Germinal center (tissue), 1 donor: ENCODE measurements around the gene PCAT7.
"Not testable (repeated sequence)": the region's sequence is repeated elsewhere in the genome, so short reads cannot be mapped to it uniquely, and the experiment has no call there.

Source experiments
- DNase-seq: peaks from one replicate; pipeline ENCODE4 v3.0.0; 2012; ENCODE audit warnings: mixed read lengths, low spot score

PCAT7 gene

GRCh38 chr9:94563548-94563947 lies 8.7 kb downstream of the PCAT7 start:
- DNase-seq, result no peak

GRCh38 chr9:94564279-94564678 lies 9.4 kb downstream of the PCAT7 start:
- DNase-seq, result not testable (repeated sequence)

- no peak for DNase-seq
These were observed 11.7 kb downstream of the PCAT7 start for GRCh38 chr9:94566550-94566949.

DNA sequence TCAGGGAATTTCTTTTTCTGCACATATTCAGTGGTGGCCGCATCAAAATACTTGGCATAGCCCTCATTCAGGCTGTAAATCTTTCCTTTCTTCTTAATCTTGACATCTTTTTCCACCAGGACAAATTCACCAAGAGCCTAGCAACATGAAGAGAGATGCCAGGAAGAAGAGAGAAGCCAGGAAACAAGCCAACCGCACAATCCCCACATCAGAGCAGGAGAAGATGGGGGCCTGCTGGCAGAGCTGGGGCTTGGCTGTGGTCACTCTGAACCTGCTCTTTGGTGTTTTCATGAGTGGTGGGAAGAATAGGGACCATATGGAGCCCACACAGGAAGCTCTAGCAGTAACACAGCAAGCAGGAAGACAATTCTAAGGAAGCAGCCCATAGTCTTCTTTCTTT lies 12.4 kb downstream of the PCAT7 start:
- no peak for DNase-seq

- no peak for DNase-seq
These were observed 13.5 kb downstream of the PCAT7 start for GRCh38 chr9:94568250-94568889.

DNA sequence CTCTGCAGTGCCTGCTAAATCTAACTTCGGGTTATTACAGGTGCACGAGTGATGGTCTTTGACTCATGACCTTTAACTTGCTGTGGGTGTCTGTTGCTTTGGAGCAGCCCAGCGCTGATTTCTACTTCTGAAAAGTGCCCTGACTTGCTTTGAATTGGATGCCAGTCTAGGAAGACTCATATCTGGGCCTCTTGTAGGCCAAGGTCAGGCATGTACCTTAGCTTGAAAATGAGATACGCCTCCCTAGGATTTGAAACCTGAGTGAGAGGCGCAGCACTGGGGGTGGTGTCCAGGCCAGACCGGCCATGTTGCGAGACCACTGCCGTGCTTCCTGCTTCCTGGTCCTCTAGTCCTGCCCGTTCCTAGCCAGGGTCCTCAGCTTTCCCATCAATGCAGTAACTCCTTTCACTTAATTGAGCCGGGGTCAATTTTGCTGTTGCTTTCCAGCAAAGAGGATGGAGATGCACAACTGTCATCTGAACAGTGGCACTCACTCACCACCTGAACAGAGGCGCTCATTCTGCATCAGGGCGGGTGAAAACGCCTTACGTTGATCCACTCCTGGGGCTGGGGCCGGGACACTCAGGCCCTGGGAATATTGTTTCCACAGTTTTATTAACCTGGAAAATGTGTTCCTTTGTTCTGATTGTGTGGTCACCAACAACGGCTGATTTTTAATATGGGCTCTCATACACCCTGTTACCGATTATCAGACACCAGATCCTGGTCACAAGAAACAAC lies 14.3 kb downstream of the PCAT7 start:
- no peak for DNase-seq

- no peak for DNase-seq
These were observed 21.2 kb downstream of the PCAT7 start for GRCh38 chr9:94576131-94576530.

DNA sequence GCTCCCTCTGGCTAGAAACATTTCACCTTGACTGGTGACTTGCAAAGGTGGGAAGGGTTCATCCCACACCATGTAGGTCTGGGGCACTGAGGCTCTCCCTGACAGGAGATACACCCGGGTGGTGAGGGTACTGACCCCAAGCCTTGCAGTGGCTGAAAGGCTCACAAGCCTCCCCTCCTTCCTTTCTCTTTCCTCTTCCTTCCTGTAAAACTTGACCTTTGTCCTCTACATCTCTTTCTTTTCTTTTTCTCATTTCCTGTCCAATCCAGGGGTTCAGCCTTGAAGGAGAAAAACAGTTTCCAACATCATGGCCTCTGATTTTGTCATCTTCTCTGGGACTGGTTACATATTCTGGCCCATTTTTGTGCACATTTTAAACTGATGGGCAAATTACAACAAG lies 22.2 kb downstream of the PCAT7 start:
- no peak for DNase-seq

- DNase-seq, result no peak
These were observed 22.7 kb downstream of the PCAT7 start for GRCh38 chr9:94577571-94577970.

- DNase-seq, result no peak
These were observed 26.8 kb downstream of the PCAT7 start for GRCh38 chr9:94581728-94582127.

DNA sequence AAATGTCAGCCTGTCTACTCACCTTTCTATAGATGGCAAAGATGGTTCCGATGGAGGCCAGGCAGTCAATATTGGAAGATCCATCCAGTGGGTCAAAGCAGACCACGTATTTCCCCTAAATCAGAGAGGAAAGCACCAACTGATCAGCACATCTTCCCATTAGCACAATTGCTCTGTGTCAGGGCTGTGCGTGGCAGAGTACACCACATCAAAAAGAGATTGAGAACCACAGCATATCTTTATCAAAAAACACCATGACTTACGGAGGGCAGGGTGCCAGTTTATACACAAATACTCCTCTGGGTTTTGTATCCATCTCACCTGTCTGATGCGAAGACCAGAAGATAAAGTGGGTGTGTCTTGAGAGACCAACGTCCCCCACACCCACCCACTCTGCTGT lies 29.7 kb downstream of the PCAT7 start:
- DNase-seq, result no peak

GRCh38 chr9:94586316-94586715 lies 31.4 kb downstream of the PCAT7 start:
- no peak for DNase-seq

GRCh38 chr9:94586814-94587213 lies 31.9 kb downstream of the PCAT7 start:
- DNase-seq, result no peak

DNA sequence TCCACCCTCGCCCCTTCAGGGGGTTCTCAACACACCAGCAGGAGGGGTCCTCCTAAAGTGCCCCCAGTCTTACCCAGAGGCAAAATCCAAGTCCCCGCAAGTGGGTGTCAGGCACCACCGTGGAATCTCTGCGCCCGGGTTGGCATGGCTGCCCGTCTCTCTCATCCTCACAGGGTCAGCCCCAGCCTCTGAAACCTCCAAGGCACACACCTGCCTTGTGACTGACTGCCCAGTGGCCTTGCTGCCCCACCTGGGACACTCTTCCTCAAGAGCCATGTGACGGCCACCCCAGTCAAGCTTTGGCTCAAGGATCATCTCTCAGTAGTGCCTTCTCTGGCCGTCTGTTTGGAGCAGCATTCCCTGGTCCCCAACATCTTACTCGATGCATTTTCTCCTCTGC lies 33.8 kb downstream of the PCAT7 start:
- no peak for DNase-seq

DNA sequence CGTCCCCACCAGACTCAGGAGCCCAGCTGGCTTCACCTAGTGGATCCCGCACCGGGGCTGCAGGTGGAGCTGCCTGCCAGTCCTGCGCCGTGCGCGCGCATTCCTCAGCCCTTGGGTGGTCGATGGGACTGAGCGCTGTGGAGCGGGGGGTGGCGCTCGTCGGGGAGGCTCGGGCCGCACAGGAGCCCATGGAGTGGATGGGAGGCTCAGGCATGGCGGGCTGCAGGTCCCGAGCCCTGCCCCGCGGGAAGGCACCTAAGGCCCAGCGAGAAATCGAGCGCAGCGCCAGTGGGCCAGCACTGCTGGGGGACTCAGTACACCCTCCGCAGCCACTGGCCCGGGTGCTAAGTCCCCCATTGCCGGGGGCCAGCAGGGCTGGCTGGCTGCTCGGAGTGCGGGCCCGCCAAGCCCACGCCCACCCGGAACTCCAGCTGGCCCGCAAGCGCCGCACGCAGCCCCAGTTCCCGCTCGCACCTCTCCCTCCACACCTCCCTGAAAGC lies 36.2 kb downstream of the PCAT7 start:
- not testable (repeated sequence) for DNase-seq

GRCh38 chr9:94591876-94592275 lies 37.0 kb downstream of the PCAT7 start:
- DNase-seq, result no peak

DNA sequence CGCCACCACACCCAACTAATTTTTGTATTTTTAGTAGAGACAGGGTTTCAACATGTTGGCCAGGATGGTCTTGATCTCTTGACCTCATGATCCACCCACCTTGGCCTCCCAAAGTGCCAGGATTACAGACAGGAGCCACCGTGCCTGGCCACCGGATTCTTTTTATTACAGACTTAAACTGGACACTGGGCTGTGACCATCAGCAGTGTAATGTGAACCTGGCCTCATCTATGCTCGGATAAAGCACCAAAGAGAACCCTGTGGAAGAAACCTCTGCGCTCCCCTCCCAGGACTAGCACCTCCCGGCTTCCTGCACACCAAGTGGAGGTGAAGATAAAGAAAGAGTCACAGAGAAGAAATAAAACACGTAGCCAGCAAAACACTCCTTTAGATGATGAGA lies 37.8 kb downstream of the PCAT7 start:
- DNase-seq, result not testable (repeated sequence)

GRCh38 chr9:94593459-94594345 lies 38.8 kb downstream of the PCAT7 start, which contains the start of gene FBP2:
Gene FBP2, minus strand, starts transcription at chr9:94593824. Its CDS starts 98 bp downstream, at chr9:94593726.
- no peak for DNase-seq

DNA sequence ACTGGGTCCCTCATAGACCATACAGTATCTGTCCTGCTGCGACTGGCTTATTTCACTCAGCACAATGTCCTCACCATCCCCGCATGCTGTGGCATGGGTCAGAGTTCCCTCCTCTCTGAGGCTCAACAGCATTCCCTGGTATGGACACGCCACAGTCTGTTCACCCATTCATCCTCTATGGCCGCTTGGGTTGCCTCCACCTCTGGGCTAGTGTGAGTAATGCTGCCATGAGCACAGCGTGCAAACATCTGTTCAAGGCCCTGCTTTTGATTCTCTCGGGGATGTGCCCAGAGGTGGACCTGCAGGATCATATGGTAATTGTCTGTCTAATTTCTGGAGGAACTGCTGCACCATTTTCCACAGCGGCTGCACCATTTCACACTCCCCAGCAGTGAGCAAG lies 44.2 kb downstream of the PCAT7 start:
- no peak for DNase-seq

DNA sequence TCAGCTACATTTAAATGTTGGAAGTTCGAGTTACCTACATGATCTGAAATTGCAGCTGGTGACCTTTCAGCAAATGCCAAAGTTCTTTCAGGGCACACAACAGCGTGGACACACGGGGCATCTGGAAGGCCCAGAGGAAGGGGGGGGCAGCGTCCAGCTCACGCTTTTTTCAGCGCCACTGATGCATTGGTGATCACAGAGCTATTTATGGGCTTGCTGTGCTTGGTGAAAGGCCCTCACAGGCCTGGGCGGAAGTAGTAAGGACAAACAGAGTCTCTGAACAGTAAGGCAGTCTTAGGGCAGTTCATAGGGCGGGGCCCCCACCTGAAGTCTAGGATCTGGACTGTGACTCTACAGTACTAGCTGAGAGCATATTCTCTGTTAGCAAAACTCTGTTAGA lies 45.4 kb downstream of the PCAT7 start:
- DNase-seq, result no peak

DNA sequence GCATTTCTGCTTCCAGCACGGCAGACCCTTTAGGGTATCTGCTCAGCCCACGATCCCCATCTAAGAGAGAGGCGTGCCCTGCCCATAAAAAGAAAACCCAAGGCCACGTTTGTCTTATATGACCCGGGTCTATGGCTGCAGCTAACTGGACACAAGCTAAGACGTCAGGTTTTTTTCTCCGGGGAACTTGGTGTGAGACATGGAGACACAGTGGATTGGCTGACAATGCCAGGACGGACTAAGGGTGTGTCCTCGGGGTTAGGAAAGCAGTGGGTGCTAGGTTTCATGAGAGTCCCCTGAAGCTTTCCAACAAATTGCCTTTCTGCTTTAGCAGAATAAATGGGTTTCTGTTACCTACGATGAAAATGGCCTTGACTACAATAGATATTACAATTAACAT lies 45.8 kb downstream of the PCAT7 start:
- no peak for DNase-seq

DNA sequence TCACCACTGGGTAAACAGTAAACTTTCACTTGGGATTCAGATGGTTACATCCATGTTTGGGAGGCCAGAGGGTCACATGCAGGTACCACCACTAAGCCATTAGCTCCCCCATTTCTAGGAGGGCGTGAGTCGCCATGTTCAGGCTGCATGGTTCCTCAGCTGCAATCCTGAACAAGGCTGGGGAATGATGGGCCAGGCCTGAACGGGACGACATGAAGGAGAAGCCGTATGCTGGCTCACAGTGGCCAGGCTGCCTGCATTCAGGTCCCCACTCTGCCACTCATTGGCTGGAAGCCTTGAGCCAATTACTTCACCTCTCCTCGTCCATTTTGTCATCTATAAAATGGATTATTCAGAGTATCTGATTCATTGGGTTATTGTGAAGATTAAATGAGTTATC lies 47.8 kb downstream of the PCAT7 start:
- DNase-seq, result no peak
